RWPE2 (cell line): ENCODE measurements around the gene KCNMA1.
"Not testable (repeated sequence)": the region's sequence is repeated elsewhere in the genome, so short reads cannot be mapped to it uniquely, and the experiment has no call there.

ENCODE experiments used
- ATAC-seq: fragments of 200-7000 bp; cut with Tn5 transposase; 3 replicates; pipeline ENCODE4 v1.9.1; 2021; ENCODE audit warnings: low read depth
- DNase-seq: peaks from one replicate; pipeline ENCODE4 v3.0.0-alpha.2; 2020; ENCODE audit warnings: low spot score
- H3K27ac ChIP-seq: fragments of 450-650 bp; 2 replicates; pipeline ENCODE4 v1.5.1; 2017; ENCODE audit warnings: mild to moderate bottlenecking; ENCODE audit not compliant: poor library complexity, severe bottlenecking
- H3K27me3 ChIP-seq: fragments of 250-450 bp; sonication (Bioruptor Pico); 2 replicates; pipeline ENCODE4 v1.5.1; 2021; ENCODE audit warnings: mild to moderate bottlenecking, moderate library complexity; ENCODE audit not compliant: insufficient read depth, poor library complexity, severe bottlenecking
- H3K36me3 ChIP-seq: fragments of 250-450 bp; sonication (Bioruptor Pico); 2 replicates; pipeline ENCODE4 v1.5.1; 2020; ENCODE audit warnings: low read depth, mild to moderate bottlenecking, moderate library complexity
- H3K4me1 ChIP-seq: fragments of 250-450 bp; sonication (Bioruptor Pico); 2 replicates; pipeline ENCODE4 v1.5.1; 2021; ENCODE audit warnings: mild to moderate bottlenecking, moderate library complexity; ENCODE audit not compliant: insufficient read depth, poor library complexity, severe bottlenecking
- H3K4me3 ChIP-seq: fragments of 250-450 bp; sonication (Bioruptor Pico); 2 replicates; pipeline ENCODE4 v1.5.1; 2021; ENCODE audit warnings: mild to moderate bottlenecking, moderate library complexity; ENCODE audit not compliant: severe bottlenecking
- H3K9me3 ChIP-seq: fragments of 250-450 bp; sonication (Bioruptor Pico); 2 replicates; pipeline ENCODE4 v1.5.1; 2021; ENCODE audit warnings: mild to moderate bottlenecking, moderate library complexity; ENCODE audit not compliant: severe bottlenecking
- CTCF ChIP-seq: fragments of 450-650 bp; IDR thresholded peaks from one replicate; pipeline ENCODE4 v1.5.1; 2017; ENCODE audit warnings: mild to moderate bottlenecking, moderate library complexity; ENCODE audit not compliant: poor library complexity, severe bottlenecking

The KCNMA1 gene

GRCh38 chr10:77347052-77347451 is 290.6 kb downstream of the KCNMA1 start:
- TF ChIP-seq CTCF: no peak
- no peak overlapping the region for H3K4me3 ChIP-seq
- H3K36me3 ChIP-seq: no peaks in the 10 kb centered on the region
- H3K27me3 ChIP-seq: no peaks in the 10 kb centered on the region
- ATAC-seq (no peak), DNase-seq (no peak)
- no peaks in the 10 kb centered on the region for H3K9me3 ChIP-seq
- peaks cover 18% of the 10 kb centered on the region for H3K4me1 ChIP-seq
- H3K27ac ChIP-seq: no peak overlapping the region

GRCh38 chr10:77341055-77341454 is 296.6 kb downstream of the KCNMA1 start:
- no peaks in the 10 kb centered on the region for H3K9me3 ChIP-seq
- no peaks in the 10 kb centered on the region for H3K27me3 ChIP-seq
- no peak overlapping the region for H3K4me3 ChIP-seq
- no peaks in the 10 kb centered on the region for H3K4me1 ChIP-seq
- ATAC-seq (no peak), DNase-seq (no peak)
- TF ChIP-seq CTCF: no peak
- H3K27ac ChIP-seq: no peak overlapping the region
- no peaks in the 10 kb centered on the region for H3K36me3 ChIP-seq

GRCh38 chr10:77339872-77340271 is 297.7 kb downstream of the KCNMA1 start:
- H3K9me3 ChIP-seq, DNase-seq, H3K4me3 ChIP-seq, ATAC-seq, H3K36me3 ChIP-seq, H3K27ac ChIP-seq, H3K4me1 ChIP-seq, H3K27me3 ChIP-seq: not testable (repeated sequence)

GRCh38 chr10:77339166-77339565 is 298.4 kb downstream of the KCNMA1 start:
- no peak for ATAC-seq
- H3K4me1 ChIP-seq: no peaks in the 10 kb centered on the region
- no peaks in the 10 kb centered on the region for H3K9me3 ChIP-seq
- no peaks in the 10 kb centered on the region for H3K27me3 ChIP-seq
- DNase-seq: no peak
- H3K27ac ChIP-seq: no peak overlapping the region
- TF ChIP-seq CTCF: no peak
- H3K36me3 ChIP-seq: no peaks in the 10 kb centered on the region
- H3K4me3 ChIP-seq: no peak overlapping the region

- Histone ChIP-seq H3K36me3 (no peaks in the 10 kb centered on the region), H3K9me3 (no peaks in the 10 kb centered on the region), H3K27ac (no peak overlapping the region), H3K27me3 (no peaks in the 10 kb centered on the region), H3K4me1 (no peaks in the 10 kb centered on the region), H3K4me3 (no peak overlapping the region)
- DNase-seq: no peak
- no peak for TF ChIP-seq CTCF
- no peak for ATAC-seq
Observed at GRCh38 chr10:77338143-77338542, 299.5 kb downstream of the KCNMA1 start.
